Right atrium auricular region (tissue), 2 donors: ENCODE data around the gene ERP27. TPM values are rescaled to one million over a fixed set of nuclear protein-coding genes. Genes with fewer than 3 reads are reported as not detected.

ENCODE experiments used
- DNase-seq: peaks from one replicate; pipeline ENCODE4 v3.0.0-alpha.2; 2019; ENCODE audit warnings: low spot score
- H3K27ac ChIP-seq, 2 donors: fragments of 200-600 bp; sonication (generic); 1 replicate in 1 of 2; 2 replicates in 1 of 2; pipeline ENCODE4 v1.5.1; 2016 to 2019
- H3K27me3 ChIP-seq, 2 donors: fragments of 200-600 bp; sonication (generic); one replicate each; pipeline versions ENCODE4 v1.5.1 to v1.6.0; 2017 to 2019
- H3K36me3 ChIP-seq: fragments of 200-600 bp; sonication (generic); one replicate; pipeline ENCODE4 v1.5.1; 2016
- H3K4me1 ChIP-seq, 2 donors: fragments of 200-600 bp; sonication (generic); one replicate each; pipeline versions ENCODE4 v1.5.1 to v1.6.0; 2017 to 2019
- H3K4me3 ChIP-seq, 2 donors: fragments of 200-600 bp; sonication (generic); 1 replicate in 1 of 2; 2 replicates in 1 of 2; pipeline ENCODE4 v1.5.1; 2017 to 2019; ENCODE audit warnings: mild to moderate bottlenecking in 1 of 2, moderate library complexity in 1 of 2
- H3K9me3 ChIP-seq, 2 donors: fragments of 200-600 bp; sonication (generic); one replicate each; pipeline ENCODE4 v1.5.1; 2019
- total RNA-seq, 2 donors: library from RNA; depleted of rRNA; stranded (reverse); fragments of >200 nt; gene quantifications; one replicate each; pipeline ENCODE4 v1.1.0, GENCODE V29; 2016
- TF ChIP-seq, protein P1 (sequence below), 2 donors: fragments of 200-600 bp; sonication (generic); IDR thresholded peaks; one replicate each; pipeline ENCODE4 v1.5.1; 2019; ENCODE audit warnings: antibody characterized with exemption in 2 of 2

The ERP27 gene
- total RNA-seq, 2 donors from 2014 or later, result 0.31 to 0.70 TPM

DNA sequence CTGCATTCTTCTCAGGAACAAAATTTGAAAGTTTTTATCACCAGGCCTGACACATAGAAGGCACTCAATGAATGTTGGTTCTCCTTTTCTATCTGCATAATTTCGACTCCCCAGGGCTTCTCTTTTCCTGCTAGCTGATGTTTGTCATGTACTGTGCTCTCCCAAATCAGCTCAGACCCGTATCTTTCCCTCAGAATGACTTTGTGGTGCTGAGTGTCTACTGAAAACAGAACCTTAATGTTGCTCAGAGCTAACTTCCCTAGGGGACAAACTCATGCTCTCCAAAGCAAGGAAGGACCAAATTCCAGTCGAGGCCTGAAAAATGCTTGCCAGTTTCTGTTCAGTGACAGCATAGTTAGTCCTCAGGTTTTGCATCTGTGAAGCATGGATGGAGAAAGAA is 21.1 kb upstream of the ERP27 start:
- Histone ChIP-seq H3K4me3 (peak overlapping the region in 1 of 2 donors; percentile 54), H3K27me3 (no peaks in the 10 kb centered on the region), H3K4me1 (peaks cover 0 to 44% of the 10 kb centered on the region in 2 donors), H3K9me3 (no peaks in the 10 kb centered on the region), H3K36me3 (no peaks in the 10 kb centered on the region), H3K27ac (peak overlapping the region; percentile 72 to 83)
- TF ChIP-seq, protein P1, sequence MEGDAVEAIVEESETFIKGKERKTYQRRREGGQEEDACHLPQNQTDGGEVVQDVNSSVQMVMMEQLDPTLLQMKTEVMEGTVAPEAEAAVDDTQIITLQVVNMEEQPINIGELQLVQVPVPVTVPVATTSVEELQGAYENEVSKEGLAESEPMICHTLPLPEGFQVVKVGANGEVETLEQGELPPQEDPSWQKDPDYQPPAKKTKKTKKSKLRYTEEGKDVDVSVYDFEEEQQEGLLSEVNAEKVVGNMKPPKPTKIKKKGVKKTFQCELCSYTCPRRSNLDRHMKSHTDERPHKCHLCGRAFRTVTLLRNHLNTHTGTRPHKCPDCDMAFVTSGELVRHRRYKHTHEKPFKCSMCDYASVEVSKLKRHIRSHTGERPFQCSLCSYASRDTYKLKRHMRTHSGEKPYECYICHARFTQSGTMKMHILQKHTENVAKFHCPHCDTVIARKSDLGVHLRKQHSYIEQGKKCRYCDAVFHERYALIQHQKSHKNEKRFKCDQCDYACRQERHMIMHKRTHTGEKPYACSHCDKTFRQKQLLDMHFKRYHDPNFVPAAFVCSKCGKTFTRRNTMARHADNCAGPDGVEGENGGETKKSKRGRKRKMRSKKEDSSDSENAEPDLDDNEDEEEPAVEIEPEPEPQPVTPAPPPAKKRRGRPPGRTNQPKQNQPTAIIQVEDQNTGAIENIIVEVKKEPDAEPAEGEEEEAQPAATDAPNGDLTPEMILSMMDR (IDR thresholded peaks at IDR 0.05), result no peak
- no peak for DNase-seq

DNA sequence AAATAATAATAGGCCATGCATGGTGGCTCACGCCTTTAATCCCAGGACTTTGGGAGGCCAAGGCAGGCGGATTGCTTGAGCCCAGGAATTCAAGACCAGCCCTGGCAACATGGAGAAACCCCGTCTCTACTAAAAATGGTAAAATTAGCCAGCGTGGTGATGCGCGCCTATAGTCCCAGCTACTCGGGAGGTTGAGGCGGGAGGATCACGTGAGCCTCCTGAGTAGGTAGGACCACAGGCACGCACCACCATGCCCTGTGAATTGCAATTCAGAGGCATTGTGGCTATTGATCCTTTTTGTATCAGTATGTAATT is 20.7 kb upstream of the ERP27 start:
- H3K9me3 ChIP-seq, result no peaks in the 10 kb centered on the region
- no peaks in the 10 kb centered on the region for H3K36me3 ChIP-seq
- no peaks in the 10 kb centered on the region for H3K27me3 ChIP-seq
- peaks cover 0 to 48% of the 10 kb centered on the region in 2 donors for H3K4me1 ChIP-seq
- TF ChIP-seq, protein P1 (IDR thresholded peaks at IDR 0.05), result no peak
- peak overlapping the region; percentile 72 to 83 for H3K27ac ChIP-seq
- H3K4me3 ChIP-seq, result peak overlapping the region in 1 of 2 donors; percentile 54
- no peak for DNase-seq

DNA sequence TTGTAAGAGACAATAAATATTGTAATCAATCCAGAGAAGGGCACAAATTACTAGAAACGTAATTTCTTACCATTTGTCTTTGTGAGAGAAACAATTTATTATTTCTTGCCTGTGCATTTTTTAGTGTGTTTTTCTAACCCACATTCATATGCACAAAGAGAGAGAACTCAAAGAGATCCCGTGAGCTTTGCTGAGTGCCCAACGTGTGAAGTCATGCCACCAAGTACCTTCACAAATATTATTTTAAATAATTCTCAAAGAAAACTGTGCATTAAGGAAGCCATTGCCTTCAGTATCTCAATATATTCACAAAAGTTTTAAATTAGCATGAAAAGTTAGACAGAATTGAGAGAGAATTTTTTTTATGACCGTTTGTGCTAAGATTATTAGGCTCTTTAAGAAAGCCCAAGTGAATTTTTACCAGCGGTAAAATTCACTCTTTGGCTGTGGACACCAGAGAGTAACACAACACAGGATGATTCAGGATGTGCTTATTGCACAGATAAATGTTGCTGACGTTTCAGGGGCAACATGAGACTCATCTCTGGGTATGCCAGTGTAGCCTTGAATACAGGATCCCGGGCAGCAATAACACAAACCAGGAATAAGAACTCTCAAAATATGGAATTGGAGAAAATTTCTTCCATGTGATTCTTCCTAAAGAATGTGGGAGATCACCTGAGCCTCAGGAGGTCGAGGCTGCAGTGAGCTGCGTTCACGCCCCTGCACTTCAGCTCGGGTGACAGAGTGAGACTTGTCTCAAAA is 20.2 kb upstream of the ERP27 start:
- Histone ChIP-seq H3K4me1 (peaks cover 0 to 53% of the 10 kb centered on the region in 2 donors), H3K36me3 (no peaks in the 10 kb centered on the region), H3K4me3 (peak overlapping the region; percentile 10 to 54), H3K9me3 (no peaks in the 10 kb centered on the region), H3K27me3 (no peaks in the 10 kb centered on the region), H3K27ac (peak overlapping the region; percentile 72 to 83)
- TF ChIP-seq, protein P1 (IDR thresholded peaks at IDR 0.05), result no peak
- DNase-seq, result no peak

DNA sequence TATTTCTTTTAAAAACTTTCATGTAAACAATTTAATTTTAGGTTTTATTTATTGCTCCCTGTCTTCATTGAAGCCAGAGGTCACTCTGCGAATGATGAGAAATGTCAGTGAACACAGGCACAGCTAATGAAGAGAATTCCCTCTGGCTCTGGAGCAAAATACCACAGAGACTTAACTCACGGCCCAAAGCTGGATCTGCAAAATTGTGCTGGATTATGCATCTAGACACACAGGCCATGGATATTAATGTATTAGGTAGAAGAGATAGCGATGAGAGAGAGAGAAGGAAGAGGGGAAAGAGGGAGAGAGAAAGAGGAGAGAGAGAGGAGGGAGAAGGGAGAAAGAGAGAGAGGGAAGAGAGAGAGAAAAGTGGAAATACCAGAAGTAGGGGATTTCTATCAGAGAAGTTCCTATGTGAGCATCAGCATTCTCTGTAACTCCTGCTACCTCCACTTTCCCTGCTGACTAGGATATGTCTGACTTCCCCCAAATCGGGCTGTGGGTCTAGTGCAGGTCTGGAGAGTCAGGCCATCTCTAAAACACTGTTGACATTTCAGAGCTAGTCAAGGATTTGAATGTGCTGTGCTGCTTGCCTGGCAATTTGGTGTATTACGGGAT is 19.3 kb upstream of the ERP27 start:
- H3K4me3 ChIP-seq, result peak overlapping the region in 1 of 2 donors; percentile 54
- TF ChIP-seq, protein P1 (IDR thresholded peaks at IDR 0.05), result no peak
- no peaks in the 10 kb centered on the region for H3K27me3 ChIP-seq
- no peaks in the 10 kb centered on the region for H3K9me3 ChIP-seq
- H3K27ac ChIP-seq, result peak overlapping the region; percentile 72 to 83
- no peak for DNase-seq
- peaks cover 0 to 62% of the 10 kb centered on the region in 2 donors for H3K4me1 ChIP-seq
- H3K36me3 ChIP-seq, result no peaks in the 10 kb centered on the region

DNA sequence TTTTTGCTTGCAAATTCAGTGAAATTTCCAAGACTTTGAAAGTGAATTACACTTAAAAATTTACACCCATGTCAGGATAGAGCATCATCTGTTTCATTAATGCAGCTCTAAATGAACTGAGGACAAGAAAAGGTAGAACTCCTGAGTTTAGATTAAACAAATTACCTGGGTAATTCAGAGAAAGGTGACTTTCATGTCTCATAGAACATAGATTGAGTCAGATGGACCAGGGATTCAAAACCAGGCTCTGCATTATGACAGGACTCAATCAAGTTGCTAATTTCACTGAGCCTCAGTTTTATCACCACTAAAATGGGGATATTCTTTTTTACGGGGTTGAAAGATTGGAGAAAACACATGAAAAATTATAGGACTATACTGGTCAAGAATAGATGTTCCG is 18.6 kb upstream of the ERP27 start:
- H3K4me1 ChIP-seq, result peaks cover 0 to 69% of the 10 kb centered on the region in 2 donors
- H3K4me3 ChIP-seq, result no peak overlapping the region
- H3K27me3 ChIP-seq, result no peaks in the 10 kb centered on the region
- no peaks in the 10 kb centered on the region for H3K9me3 ChIP-seq
- TF ChIP-seq, protein P1 (IDR thresholded peaks at IDR 0.05), result no peak
- peak overlapping the region; percentile 72 to 83 for H3K27ac ChIP-seq
- H3K36me3 ChIP-seq, result no peaks in the 10 kb centered on the region
- DNase-seq, result no peak
